GM12878 (cell line): ENCODE measurements around the gene FGFR4. TPM values are rescaled to one million over a fixed set of nuclear protein-coding genes. Genes with fewer than 3 reads are reported as not detected.
A peak's percentile ranks its signal among the peaks of the same experiment; 100 is the strongest.

ENCODE experiments used
- ATAC-seq: fragments of 200-7000 bp; cut with Tn5 transposase; 3 replicates; pipeline ENCODE4 v1.9.1; 2020; ENCODE audit warnings: mild to moderate bottlenecking, moderate library complexity
- BruUV-seq: library from RNA; stranded (reverse); fragments of 400-500 nt; replicated peaks from 2 replicates; lab custom pipeline; 2021; lab: Mats Ljungman, UMichigan
- CTCF ChIA-PET: fragments of 300-600 bp; sonication (Branson Sonifier 250); formaldehyde crosslinking; extraction: SDS; loops from one replicate; lab custom pipeline; 2021; ENCODE audit warnings: inconsistent platforms; lab: Yijun Ruan, JAX
- POLR2A ChIA-PET: fragments of 350-600 bp; formaldehyde crosslinking; extraction: SDS; loops from one replicate; lab custom pipeline; 2021; ENCODE audit warnings: inconsistent platforms; lab: Charles Lee
- RAD21 ChIA-PET: fragments of 300-600 bp; sonication (Branson Sonifier 250); formaldehyde crosslinking; loops from one replicate; lab custom pipeline; 2023; ENCODE audit warnings: antibody characterized with exemption; ENCODE audit not compliant: unreplicated experiment; lab: Charles Lee
- SMC1A ChIA-PET: fragments of 300-600 bp; sonication (Branson Sonifier 250); formaldehyde crosslinking; loops from one replicate; lab custom pipeline; 2023; ENCODE audit not compliant: unreplicated experiment, uncharacterized antibody; lab: Charles Lee
- DNase-seq: peaks from one replicate; pipeline ENCODE4 v3.0.0-alpha.2; 2011; ENCODE audit warnings: low read depth, low spot score
- FAIRE-seq: peaks from 3 replicates; lab custom pipeline; 2011; peaks lifted over from hg19 to GRCh38; lab: Jason Lieb, UNC
- H2AFZ ChIP-seq: 2 replicates; pipeline ENCODE4 v1.6.0; 2011; ENCODE audit warnings: low read depth, low read length, control low read depth; ENCODE audit not compliant: control insufficient read depth
- H3K27ac ChIP-seq: 2 replicates; pipeline ENCODE4 v1.5.1; 2011; ENCODE audit warnings: control low read depth; ENCODE audit not compliant: control insufficient read depth, insufficient read depth
- H3K27me3 ChIP-seq, 2 experiments: replicated peaks in 1 of 2; 2 replicates each; pipeline versions ENCODE4 v1.6.0 to v1.6.1; 2011; ENCODE audit warnings: low read length in 1 of 2; ENCODE audit not compliant: control insufficient read depth in 2 of 2, insufficient read depth in 2 of 2
- H3K36me3 ChIP-seq, 2 experiments: 2 replicates each; pipeline ENCODE4 v1.5.1; 2011; ENCODE audit warnings: low read length in 1 of 2; ENCODE audit not compliant: control insufficient read depth in 2 of 2, insufficient read depth in 2 of 2
- H3K4me1 ChIP-seq: 2 replicates; pipeline ENCODE4 v1.6.1; 2011; ENCODE audit warnings: mild to moderate bottlenecking, low read length, moderate library complexity, mixed read lengths; ENCODE audit not compliant: control insufficient read depth, insufficient read depth
- H3K4me2 ChIP-seq: 2 replicates; pipeline ENCODE4 v1.6.0; 2011; ENCODE audit warnings: control low read depth; ENCODE audit not compliant: control insufficient read depth, insufficient read depth
- H3K4me3 ChIP-seq: fragments of 200-600 bp; sonication (generic); 2 replicates; pipeline ENCODE4 v1.5.1; 2016
- H3K79me2 ChIP-seq: 2 replicates; pipeline ENCODE4 v1.6.0; 2011; ENCODE audit warnings: low read length; ENCODE audit not compliant: control insufficient read depth, insufficient read depth
- H3K9ac ChIP-seq: 2 replicates; pipeline ENCODE4 v1.8.0; 2011; ENCODE audit warnings: low read length, control low read depth, mixed read lengths; ENCODE audit not compliant: control insufficient read depth, insufficient read depth
- H3K9me3 ChIP-seq: replicated peaks from 3 replicates; pipeline ENCODE4 v1.5.1; 2011; ENCODE audit warnings: mild to moderate bottlenecking, low read length; ENCODE audit not compliant: control insufficient read depth, insufficient read depth
- H4K20me1 ChIP-seq: 2 replicates; pipeline ENCODE4 v1.6.0; 2011; ENCODE audit not compliant: control insufficient read depth, insufficient read depth
- CHD1 ChIP-seq: IDR thresholded peaks from 2 replicates; pipeline ENCODE4 v1.6.1; 2012; ENCODE audit warnings: low read depth, low read length, improper control_type of control experiment
- CREB1 ChIP-seq: IDR thresholded peaks from 2 replicates; pipeline ENCODE4 v1.6.1; 2012; ENCODE audit warnings: low read depth, mild to moderate bottlenecking, inconsistent platforms
- E2F4 ChIP-seq: IDR thresholded peaks from 2 replicates; pipeline ENCODE4 v1.6.1; 2012; ENCODE audit warnings: low read depth, low read length, improper control_type of control experiment
- EGR1 ChIP-seq, 2 experiments: IDR thresholded peaks; 1 replicate in 1 of 2; 2 replicates in 1 of 2; pipeline ENCODE4 v1.6.1; 2011 to 2012; ENCODE audit warnings: low read depth in 2 of 2, low read length in 2 of 2, borderline replicate concordance in 1 of 2, mild to moderate bottlenecking in 1 of 2, moderate library complexity in 1 of 2
- ELK1 ChIP-seq: IDR thresholded peaks from 2 replicates; pipeline ENCODE4 v1.6.1; 2012; ENCODE audit warnings: low read depth, low read length, improper control_type of control experiment
- MYB ChIP-seq: fragments of 150-350 bp; IDR thresholded peaks from 2 replicates; pipeline ENCODE4 v1.6.1; 2014; ENCODE audit warnings: mild to moderate bottlenecking, low read depth, low read length, borderline replicate concordance
- NR2C2 ChIP-seq: IDR thresholded peaks from 2 replicates; pipeline ENCODE4 v1.6.1; 2011; ENCODE audit warnings: borderline replicate concordance, low read depth; ENCODE audit not compliant: control insufficient read depth, insufficient read length
- POU2F2 ChIP-seq: IDR thresholded peaks from 3 replicates; pipeline ENCODE4 v1.6.1; 2011; ENCODE audit warnings: low read depth, mild to moderate bottlenecking, low read length, borderline replicate concordance
- RAD21 ChIP-seq: IDR thresholded peaks from 2 replicates; pipeline ENCODE4 v1.6.1; 2011; ENCODE audit warnings: mild to moderate bottlenecking, low read depth, low read length, moderate library complexity; ENCODE audit not compliant: insufficient read depth
- SUPT20H ChIP-seq: IDR thresholded peaks from 2 replicates; pipeline ENCODE4 v1.6.1; 2011; ENCODE audit warnings: low read depth, mild to moderate bottlenecking, low read length, moderate library complexity, borderline replicate concordance; ENCODE audit not compliant: control insufficient read depth
- YBX1 ChIP-seq: fragments of 450-650 bp; IDR thresholded peaks from 2 replicates; pipeline ENCODE4 v1.6.1; 2016; ENCODE audit warnings: antibody characterized with exemption
- WGBS: methylation state at CpG from one replicate; pipeline ENCODE4 v1.1.6; 2016; ENCODE audit warnings: low lambda C conversion rate; ENCODE audit not compliant: insufficient replicate concordance, insufficient coverage; ENCODE audit errors: missing lambda C conversion rate; 5-methylcytosine and 5-hydroxymethylcytosine counted together
- in situ Hi-C: fragments of 300-500 bp; cut with MboI; formaldehyde crosslinking; loops from 9 replicates; pipeline ENCODE4 v1.14.3; 2018; ENCODE audit warnings: mixed read lengths
- intact Hi-C: fragments of 100-400 bp; cut with micrococcal nuclease; formaldehyde crosslinking; loops from one replicate; pipeline ENCODE4 v1.14.2; 2022; ENCODE audit not compliant: unreplicated experiment
- polyA plus RNA-seq, 11 experiments: library from polyadenylated mRNA; depleted of rRNA in 4 of 11; unstranded in 6 of 11; stranded (reverse) in 5 of 11; fragments of >200 nt; fragmentation: Nextera tagmentation in 4 of 11; fragmentation: Illumina TruSeq in 1 of 11; extraction: Ambion mirVana in 4 of 11; extraction: Trizol in 1 of 11; gene quantifications; 1 replicate in 1 of 11; 2 replicates in 10 of 11; pipeline versions ENCODE4 v1.2.1 to v1.2.3, GENCODE V29; 2011 to 2016; ENCODE audit warnings: inconsistent platforms in 2 of 11, missing spikeins in 2 of 11, low read depth in 1 of 11
- total RNA-seq, 4 experiments: library from RNA; depleted of rRNA in 3 of 4; stranded (reverse); fragments of >200 nt in 3 of 4; fragmentation: Illumina TruSeq in 1 of 4; extraction: Trizol in 1 of 4; gene quantifications; 2 replicates each; pipeline versions ENCODE4 v1.2.1 to v1.2.3, GENCODE V29; 2013 to 2021

FGFR4 gene
- total and polyA plus RNA-seq, 10 of the 15 experiments (the other 5 are each of a cell fraction or from before 2014, with no cell fraction given): 0.17 to 0.77 (median 0.28) TPM; not detected in 5

- DNase-seq: no peak
- in situ Hi-C loops: no loop called here
- Histone ChIP-seq H2AFZ (no peak overlapping the region), H3K4me1 (no peaks in the 10 kb centered on the region), H4K20me1 (no peaks in the 10 kb centered on the region), H3K79me2 (no peaks in the 10 kb centered on the region), H3K36me3 (no peaks in the 10 kb centered on the region), H3K4me3 (no peak overlapping the region), H3K27me3 (no peaks in the 10 kb centered on the region; a peak in 1 of 4 replicates), H3K9ac (no peak overlapping the region), H3K27ac (no peak overlapping the region), H3K4me2 (no peak overlapping the region), H3K9me3 (no peaks in the 10 kb centered on the region)
- RAD21 ChIA-PET: no interaction called here
- no peak for FAIRE-seq
- CTCF ChIA-PET: interaction anchor here (1.4 kb wide), 1 partner anchor 14 kb away, joined by 3 read pairs; no protein-coding TSS in a partner anchor
- WGBS: 57% methylated on average over 29 of the region's 29 CpGs
- POLR2A ChIA-PET: no interaction called here
- peak; percentile 25; the same call in 1 of the 3 replicates for ATAC-seq
- TF ChIP-seq CHD1 (no peak), NR2C2 (no peak), EGR1 (IDR thresholded peaks at IDR 0.05; ENCODE audit: borderline replicate concordance in 1 of 2, low read depth in 2 of 2, low read length in 2 of 2) (no peak), POU2F2 (no peak), E2F4 (no peak), ELK1 (no peak), RAD21 (no peak), SUPT20H (no peak), MYB (no peak), YBX1 (no peak), CREB1 (no peak)
- SMC1A ChIA-PET: no interaction called here
- intact Hi-C loops: no loop called here
- no TSS peak for BruUV-seq
Observed at GRCh38 chr5:177096162-177097015, 9.7 kb downstream of the FGFR4 start.
